HG03025 (cell line): ENCODE measurements around the gene MYO5A.

Experiments
- ATAC-seq: cut with Tn5 transposase; IDR thresholded peaks from one replicate; pipeline ENCODE4 v1.9.1; 2021; ENCODE audit warnings: mild to moderate bottlenecking, moderate library complexity; ENCODE audit not compliant: unreplicated experiment, low FRiP score

Gene MYO5A

GRCh38 chr15:52379395-52380106 is 149.1 kb downstream of the MYO5A start:
- no peak for ATAC-seq

- no peak for ATAC-seq
Measured at GRCh38 chr15:52378746-52379394, 149.8 kb downstream of the MYO5A start.

GRCh38 chr15:52370010-52370409 is 158.7 kb downstream of the MYO5A start:
- no peak for ATAC-seq

- ATAC-seq, result no peak
Measured at GRCh38 chr15:52369455-52369854, 159.2 kb downstream of the MYO5A start.

GRCh38 chr15:52369030-52369429 is 159.7 kb downstream of the MYO5A start:
- no peak for ATAC-seq

- ATAC-seq, result no peak
Measured at GRCh38 chr15:52368402-52368801, 160.3 kb downstream of the MYO5A start.

- ATAC-seq, result no peak
Measured at GRCh38 chr15:52362497-52362896, 166.2 kb downstream of the MYO5A start.

GRCh38 chr15:52361975-52362494 is 166.6 kb downstream of the MYO5A start:
- no peak for ATAC-seq

- ATAC-seq, result no peak
Measured at GRCh38 chr15:52361494-52361893, 167.2 kb downstream of the MYO5A start.

- ATAC-seq, result no peak
Measured at GRCh38 chr15:52360229-52361203, 168.2 kb downstream of the MYO5A start.

- ATAC-seq, result no peak
Measured at GRCh38 chr15:52359722-52360121, 169.0 kb downstream of the MYO5A start.

GRCh38 chr15:52357949-52358348 is 170.7 kb downstream of the MYO5A start:
- ATAC-seq, result no peak

- no peak for ATAC-seq
Measured at GRCh38 chr15:52352086-52352485, 176.6 kb downstream of the MYO5A start.

- ATAC-seq, result no peak
Measured at GRCh38 chr15:52351206-52351908, 177.3 kb downstream of the MYO5A start.

- ATAC-seq, result no peak
Measured at GRCh38 chr15:52350423-52350822, 178.3 kb downstream of the MYO5A start.

GRCh38 chr15:52349052-52349700 is 179.5 kb downstream of the MYO5A start:
- ATAC-seq, result no peak

GRCh38 chr15:52348056-52348745 is 180.5 kb downstream of the MYO5A start:
- ATAC-seq, result no peak

- no peak for ATAC-seq
Measured at GRCh38 chr15:52344592-52344991, 184.1 kb downstream of the MYO5A start.

- ATAC-seq, result no peak
Measured at GRCh38 chr15:52343831-52344230, 184.8 kb downstream of the MYO5A start.
